ENCODE data around the gene TYMP.

Gene TYMP

GRCh38 chr22:50567721-50568252 is 38.0 kb upstream of the TYMP start:
- no peak for TF ChIP-seq ARNTL (CRISPR knock-in tag; IDR thresholded peaks at IDR 0.05; ENCODE audit: borderline replicate concordance, low read depth)
- ATAC-seq = no peak

- TF ChIP-seq ARNTL (CRISPR knock-in tag; IDR thresholded peaks at IDR 0.05; ENCODE audit: borderline replicate concordance, low read depth) = no peak
- no peak for TF ChIP-seq BACH2 (CRISPR knock-in tag; IDR thresholded peaks at IDR 0.05; ENCODE audit: borderline replicate concordance)
- TF ChIP-seq TSHZ2 (CRISPR knock-in tag; IDR thresholded peaks at IDR 0.05) = no peak
- no peak for TF ChIP-seq OSR1 (CRISPR knock-in tag; IDR thresholded peaks at IDR 0.05)
- no peak for TF ChIP-seq TOX (CRISPR knock-in tag; IDR thresholded peaks at IDR 0.05; ENCODE audit: borderline replicate concordance)
- TF ChIP-seq ESRRG (CRISPR knock-in tag; IDR thresholded peaks at IDR 0.05) = no peak
- TF ChIP-seq GLIS3 (CRISPR knock-in tag; IDR thresholded peaks at IDR 0.05) = no peak
- no peak for TF ChIP-seq ZNF8 (CRISPR knock-in tag; IDR thresholded peaks at IDR 0.05)
- TF ChIP-seq ZNF565 (CRISPR knock-in tag; conservative IDR thresholded peaks at IDR 0.05; ENCODE audit: low read depth) = no peak
- TF ChIP-seq CSDC2 (CRISPR knock-in tag; IDR thresholded peaks at IDR 0.05) = no peak
- no peak for TF ChIP-seq TCF4 (CRISPR knock-in tag; IDR thresholded peaks at IDR 0.05; ENCODE audit: borderline replicate concordance)
- ATAC-seq = no peak
Observed at GRCh38 chr22:50564289-50564688, 34.5 kb upstream of the TYMP start.

DNA sequence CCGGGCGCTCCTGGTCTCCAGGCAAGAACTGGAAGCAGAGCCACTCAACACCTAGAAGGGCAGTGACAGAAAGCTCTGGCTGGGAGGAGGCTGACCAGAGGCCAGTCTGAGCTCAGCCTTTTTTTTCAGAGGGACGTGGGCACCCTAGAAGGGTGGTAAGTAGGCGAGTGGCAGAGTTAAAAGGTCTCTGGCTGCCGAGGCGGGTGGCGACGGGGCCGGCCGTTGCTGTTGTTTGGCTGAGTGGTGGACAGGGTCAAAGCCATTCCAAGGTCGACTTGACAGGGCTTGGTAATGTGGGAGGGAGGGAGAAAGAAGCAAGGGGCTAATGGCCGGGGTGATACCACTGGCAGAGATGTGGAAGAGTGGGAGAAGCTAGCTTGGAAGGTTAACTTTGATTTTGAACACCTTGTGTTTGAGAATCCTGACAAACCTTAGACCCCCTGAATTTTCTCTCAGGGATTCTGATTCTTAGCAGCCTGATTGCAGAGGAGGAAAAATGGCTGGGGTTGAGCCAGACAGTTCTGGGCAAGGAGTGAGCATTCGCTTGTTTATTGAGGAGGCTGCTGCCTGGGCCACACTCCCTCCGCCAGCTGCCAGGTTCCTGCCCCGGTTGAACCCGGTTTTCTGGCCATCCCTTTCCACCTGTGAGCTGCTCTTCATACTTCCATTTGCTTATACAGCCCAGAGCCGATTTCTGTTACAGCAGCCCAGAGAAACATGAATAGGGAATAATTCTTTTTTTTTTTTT is 33.8 kb upstream of the TYMP start:
- TF ChIP-seq GLIS3 (CRISPR knock-in tag; IDR thresholded peaks at IDR 0.05) = no peak
- TF ChIP-seq SNAI2 (CRISPR knock-in tag; IDR thresholded peaks at IDR 0.05) = no peak
- TF ChIP-seq, protein P1, sequence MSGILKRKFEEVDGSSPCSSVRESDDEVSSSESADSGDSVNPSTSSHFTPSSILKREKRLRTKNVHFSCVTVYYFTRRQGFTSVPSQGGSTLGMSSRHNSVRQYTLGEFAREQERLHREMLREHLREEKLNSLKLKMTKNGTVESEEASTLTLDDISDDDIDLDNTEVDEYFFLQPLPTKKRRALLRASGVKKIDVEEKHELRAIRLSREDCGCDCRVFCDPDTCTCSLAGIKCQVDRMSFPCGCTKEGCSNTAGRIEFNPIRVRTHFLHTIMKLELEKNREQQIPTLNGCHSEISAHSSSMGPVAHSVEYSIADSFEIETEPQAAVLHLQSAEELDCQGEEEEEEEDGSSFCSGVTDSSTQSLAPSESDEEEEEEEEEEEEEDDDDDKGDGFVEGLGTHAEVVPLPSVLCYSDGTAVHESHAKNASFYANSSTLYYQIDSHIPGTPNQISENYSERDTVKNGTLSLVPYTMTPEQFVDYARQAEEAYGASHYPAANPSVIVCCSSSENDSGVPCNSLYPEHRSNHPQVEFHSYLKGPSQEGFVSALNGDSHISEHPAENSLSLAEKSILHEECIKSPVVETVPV (CRISPR knock-in tag; IDR thresholded peaks at IDR 0.05) = no peak
- TF ChIP-seq, protein P2, sequence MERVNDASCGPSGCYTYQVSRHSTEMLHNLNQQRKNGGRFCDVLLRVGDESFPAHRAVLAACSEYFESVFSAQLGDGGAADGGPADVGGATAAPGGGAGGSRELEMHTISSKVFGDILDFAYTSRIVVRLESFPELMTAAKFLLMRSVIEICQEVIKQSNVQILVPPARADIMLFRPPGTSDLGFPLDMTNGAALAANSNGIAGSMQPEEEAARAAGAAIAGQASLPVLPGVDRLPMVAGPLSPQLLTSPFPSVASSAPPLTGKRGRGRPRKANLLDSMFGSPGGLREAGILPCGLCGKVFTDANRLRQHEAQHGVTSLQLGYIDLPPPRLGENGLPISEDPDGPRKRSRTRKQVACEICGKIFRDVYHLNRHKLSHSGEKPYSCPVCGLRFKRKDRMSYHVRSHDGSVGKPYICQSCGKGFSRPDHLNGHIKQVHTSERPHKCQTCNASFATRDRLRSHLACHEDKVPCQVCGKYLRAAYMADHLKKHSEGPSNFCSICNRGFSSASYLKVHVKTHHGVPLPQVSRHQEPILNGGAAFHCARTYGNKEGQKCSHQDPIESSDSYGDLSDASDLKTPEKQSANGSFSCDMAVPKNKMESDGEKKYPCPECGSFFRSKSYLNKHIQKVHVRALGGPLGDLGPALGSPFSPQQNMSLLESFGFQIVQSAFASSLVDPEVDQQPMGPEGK (CRISPR knock-in tag; IDR thresholded peaks at IDR 0.05; ENCODE audit: borderline replicate concordance) = no peak
- TF ChIP-seq, protein P3, sequence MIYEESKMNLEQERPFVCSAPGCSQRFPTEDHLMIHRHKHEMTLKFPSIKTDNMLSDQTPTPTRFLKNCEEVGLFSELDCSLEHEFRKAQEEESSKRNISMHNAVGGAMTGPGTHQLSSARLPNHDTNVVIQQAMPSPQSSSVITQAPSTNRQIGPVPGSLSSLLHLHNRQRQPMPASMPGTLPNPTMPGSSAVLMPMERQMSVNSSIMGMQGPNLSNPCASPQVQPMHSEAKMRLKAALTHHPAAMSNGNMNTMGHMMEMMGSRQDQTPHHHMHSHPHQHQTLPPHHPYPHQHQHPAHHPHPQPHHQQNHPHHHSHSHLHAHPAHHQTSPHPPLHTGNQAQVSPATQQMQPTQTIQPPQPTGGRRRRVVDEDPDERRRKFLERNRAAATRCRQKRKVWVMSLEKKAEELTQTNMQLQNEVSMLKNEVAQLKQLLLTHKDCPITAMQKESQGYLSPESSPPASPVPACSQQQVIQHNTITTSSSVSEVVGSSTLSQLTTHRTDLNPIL (CRISPR knock-in tag; IDR thresholded peaks at IDR 0.05; ENCODE audit: low read depth) = no peak
- no peak for TF ChIP-seq OSR1 (CRISPR knock-in tag; IDR thresholded peaks at IDR 0.05)
- TF ChIP-seq ARNTL (CRISPR knock-in tag; IDR thresholded peaks at IDR 0.05; ENCODE audit: borderline replicate concordance, low read depth) = no peak
- no peak for TF ChIP-seq ISL1 (CRISPR knock-in tag; IDR thresholded peaks at IDR 0.05)
- no peak for TF ChIP-seq ZNF565 (CRISPR knock-in tag; conservative IDR thresholded peaks at IDR 0.05; ENCODE audit: low read depth)
- no peak for TF ChIP-seq ZC3H10 (CRISPR knock-in tag; IDR thresholded peaks at IDR 0.05)
- TF ChIP-seq TCF4 (CRISPR knock-in tag; IDR thresholded peaks at IDR 0.05; ENCODE audit: borderline replicate concordance) = no peak
- TF ChIP-seq ZFP3 (CRISPR knock-in tag; IDR thresholded peaks at IDR 0.05) = no peak
- no peak for TF ChIP-seq RARB (CRISPR knock-in tag; IDR thresholded peaks at IDR 0.05)
- TF ChIP-seq TOX (CRISPR knock-in tag; IDR thresholded peaks at IDR 0.05; ENCODE audit: borderline replicate concordance) = no peak
- no peak for TF ChIP-seq ZNF8 (CRISPR knock-in tag; IDR thresholded peaks at IDR 0.05)
- TF ChIP-seq TSHZ2 (CRISPR knock-in tag; IDR thresholded peaks at IDR 0.05) = no peak
- TF ChIP-seq CSDC2 (CRISPR knock-in tag; IDR thresholded peaks at IDR 0.05) = no peak
- peak; percentile 24 for ATAC-seq
